ENCODE data around the gene U2AF1L4. TPM values are rescaled to one million over a fixed set of nuclear protein-coding genes. Genes with fewer than 3 reads are reported as not detected.

U2AF1L4 gene
- total RNA-seq, 1 donor from 2014 or later, result 6.6 TPM

DNA sequence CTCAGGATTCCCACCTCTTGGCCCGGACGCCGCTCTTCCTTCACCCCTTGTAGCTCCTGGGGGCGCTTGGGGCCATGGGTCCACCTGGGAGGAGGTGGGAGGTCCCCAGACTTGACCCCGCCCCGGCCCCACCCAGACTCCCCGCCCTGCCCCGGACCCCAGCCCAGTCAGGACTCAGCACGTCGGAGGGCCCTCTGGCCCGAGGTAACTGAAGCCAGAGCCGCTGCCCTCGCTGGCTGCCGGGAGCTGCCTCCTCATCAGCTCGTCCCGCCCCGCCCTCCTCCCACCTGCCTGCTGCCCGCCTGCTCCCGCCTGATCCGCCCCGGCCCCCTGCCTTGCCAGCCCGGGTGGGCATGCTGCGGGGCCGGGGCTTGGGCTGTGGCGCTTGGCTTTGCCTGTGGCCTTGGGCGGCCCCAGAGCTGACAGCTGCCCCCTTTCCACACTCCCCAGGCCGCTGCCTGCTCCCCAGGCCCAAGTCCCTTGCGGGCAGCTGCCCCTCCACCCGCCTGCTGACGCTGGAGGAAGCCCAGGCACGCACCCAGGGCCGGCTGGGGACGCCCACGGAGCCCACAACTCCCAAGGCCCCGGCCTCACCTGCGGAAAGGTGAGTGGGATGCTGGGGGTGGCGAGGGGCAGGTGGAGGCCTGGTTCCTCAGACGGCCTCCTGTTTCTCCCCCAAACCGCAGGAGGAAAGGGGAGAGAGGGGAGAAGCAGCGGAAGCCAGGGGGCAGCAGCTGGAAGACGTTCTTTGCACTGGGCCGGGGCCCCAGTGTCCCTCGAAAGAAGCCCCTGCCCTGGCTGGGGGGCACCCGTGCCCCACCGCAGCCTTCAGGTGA, 39.5 kb upstream of the U2AF1L4 start:
- no peaks in the 10 kb centered on the region for H3K27me3 ChIP-seq
- H3K27ac ChIP-seq, result no peak overlapping the region
- no peaks in the 10 kb centered on the region for H3K4me1 ChIP-seq
- H3K4me3 ChIP-seq, result no peak overlapping the region
- DNase-seq (ENCODE audit: extremely low spot score in 2 of 2), result no peak
- intact Hi-C loops (cut with DNase I), result no loop called here
- no peak for TF ChIP-seq POLR2AphosphoS5 (IDR thresholded peaks at IDR 0.05; ENCODE audit: insufficient read depth in 1 of 2, low read depth in 1 of 2)
- no peaks in the 10 kb centered on the region for H3K9me3 ChIP-seq
- peaks cover 0 to 19% of the 10 kb centered on the region in 2 donors for H3K36me3 ChIP-seq

DNA sequence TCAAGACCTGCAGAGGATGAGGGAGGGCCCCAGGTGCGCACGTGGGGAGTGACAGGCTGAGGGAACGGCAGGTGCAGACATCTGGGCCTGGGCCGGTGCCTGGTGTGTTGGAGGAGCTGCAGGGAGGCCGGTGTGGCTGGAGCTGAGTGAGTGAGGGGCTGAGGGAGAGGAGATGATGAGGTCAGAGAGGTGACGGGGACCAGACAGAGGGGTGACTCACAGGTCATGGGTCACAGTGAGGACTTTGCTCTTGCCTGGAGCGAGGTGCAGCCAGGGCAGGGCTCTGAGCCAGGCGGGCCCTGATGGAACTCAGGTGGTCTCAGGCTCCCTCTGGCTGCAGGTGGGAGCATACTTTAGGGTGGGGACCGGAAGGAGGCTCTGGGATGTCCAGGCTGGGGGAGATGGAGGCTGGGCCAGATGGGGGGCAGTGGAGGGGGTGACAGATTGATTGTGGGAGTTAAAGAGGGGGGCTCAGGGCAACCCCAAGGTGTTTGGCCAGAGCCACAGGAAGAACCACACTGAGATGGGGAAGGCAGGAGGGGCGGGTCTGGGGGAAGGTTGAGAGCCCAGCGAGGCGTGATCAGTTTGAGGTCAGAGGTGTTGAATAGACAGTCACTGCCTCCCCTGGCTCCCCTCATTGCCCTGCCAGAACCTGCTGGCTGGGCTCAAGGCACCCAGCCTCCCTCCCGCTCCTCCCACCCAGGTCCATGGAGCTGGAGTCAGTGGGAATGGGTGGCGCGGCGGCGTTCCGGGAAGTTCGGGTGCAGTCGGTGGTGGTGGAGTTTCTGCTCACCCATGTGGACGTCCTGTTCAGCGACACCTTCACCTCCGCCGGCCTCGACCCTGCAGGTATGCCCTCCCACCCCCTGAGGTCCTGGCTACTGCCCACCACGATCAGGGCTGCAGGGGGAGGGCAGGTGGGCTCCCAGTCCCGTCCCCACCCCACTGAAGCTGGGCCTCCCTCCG, 38.5 kb upstream of the U2AF1L4 start:
- TF ChIP-seq POLR2AphosphoS5 (IDR thresholded peaks at IDR 0.05; ENCODE audit: insufficient read depth in 1 of 2, low read depth in 1 of 2), result no peak
- TF ChIP-seq POLR2A (IDR thresholded peaks at IDR 0.05), result no peak
- TF ChIP-seq, protein P1, sequence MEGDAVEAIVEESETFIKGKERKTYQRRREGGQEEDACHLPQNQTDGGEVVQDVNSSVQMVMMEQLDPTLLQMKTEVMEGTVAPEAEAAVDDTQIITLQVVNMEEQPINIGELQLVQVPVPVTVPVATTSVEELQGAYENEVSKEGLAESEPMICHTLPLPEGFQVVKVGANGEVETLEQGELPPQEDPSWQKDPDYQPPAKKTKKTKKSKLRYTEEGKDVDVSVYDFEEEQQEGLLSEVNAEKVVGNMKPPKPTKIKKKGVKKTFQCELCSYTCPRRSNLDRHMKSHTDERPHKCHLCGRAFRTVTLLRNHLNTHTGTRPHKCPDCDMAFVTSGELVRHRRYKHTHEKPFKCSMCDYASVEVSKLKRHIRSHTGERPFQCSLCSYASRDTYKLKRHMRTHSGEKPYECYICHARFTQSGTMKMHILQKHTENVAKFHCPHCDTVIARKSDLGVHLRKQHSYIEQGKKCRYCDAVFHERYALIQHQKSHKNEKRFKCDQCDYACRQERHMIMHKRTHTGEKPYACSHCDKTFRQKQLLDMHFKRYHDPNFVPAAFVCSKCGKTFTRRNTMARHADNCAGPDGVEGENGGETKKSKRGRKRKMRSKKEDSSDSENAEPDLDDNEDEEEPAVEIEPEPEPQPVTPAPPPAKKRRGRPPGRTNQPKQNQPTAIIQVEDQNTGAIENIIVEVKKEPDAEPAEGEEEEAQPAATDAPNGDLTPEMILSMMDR (IDR thresholded peaks at IDR 0.05), result no peak
- Histone ChIP-seq H3K4me3 (no peak overlapping the region), H3K27me3 (no peaks in the 10 kb centered on the region), H3K27ac (no peak overlapping the region), H3K9me3 (no peaks in the 10 kb centered on the region), H3K36me3 (peaks cover 0 to 19% of the 10 kb centered on the region in 2 donors), H3K4me1 (no peaks in the 10 kb centered on the region)
- intact Hi-C loops (cut with DNase I), result no loop called here
- DNase-seq (ENCODE audit: extremely low spot score in 2 of 2), result no peak

GRCh38 chr19:35782589-35782988, 37.4 kb upstream of the U2AF1L4 start:
- Histone ChIP-seq H3K36me3 (peaks cover 0 to 23% of the 10 kb centered on the region in 2 donors), H3K27ac (no peak overlapping the region), H3K4me1 (no peaks in the 10 kb centered on the region), H3K9me3 (no peaks in the 10 kb centered on the region), H3K4me3 (no peak overlapping the region), H3K27me3 (no peaks in the 10 kb centered on the region)
- no peak for DNase-seq (ENCODE audit: extremely low spot score in 2 of 2)
- intact Hi-C loops (cut with DNase I), result no loop called here
- no peak for TF ChIP-seq POLR2A (IDR thresholded peaks at IDR 0.05)
- no peak for TF ChIP-seq POLR2AphosphoS5 (IDR thresholded peaks at IDR 0.05; ENCODE audit: insufficient read depth in 1 of 2, low read depth in 1 of 2)
- TF ChIP-seq, protein P1 (IDR thresholded peaks at IDR 0.05), result no peak

DNA sequence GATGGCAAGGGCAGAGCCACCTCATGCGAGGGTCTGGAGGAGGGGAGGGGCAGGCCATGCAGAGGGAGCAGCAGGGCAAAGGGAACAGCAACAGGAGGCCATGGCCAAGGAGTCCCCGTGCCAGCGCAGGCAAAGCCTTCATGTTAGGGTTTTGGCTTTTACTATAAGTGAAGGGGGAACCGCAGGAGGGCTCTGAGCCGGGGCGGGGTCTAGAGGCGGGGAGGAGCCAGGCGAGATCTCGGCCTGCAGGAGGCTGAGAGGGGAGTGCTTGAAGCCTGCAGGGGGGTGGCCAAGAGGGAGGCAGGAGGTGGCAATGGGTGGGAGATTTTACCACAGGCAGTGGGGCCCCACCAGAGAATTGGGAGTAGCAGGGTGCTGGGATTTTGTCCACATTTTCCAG, 36.4 kb upstream of the U2AF1L4 start:
- Histone ChIP-seq H3K9me3 (no peaks in the 10 kb centered on the region), H3K4me3 (no peak overlapping the region), H3K27me3 (no peaks in the 10 kb centered on the region), H3K4me1 (peaks cover 2% of the 10 kb centered on the region), H3K36me3 (peaks cover 0 to 23% of the 10 kb centered on the region in 2 donors), H3K27ac (no peak overlapping the region)
- intact Hi-C loops (cut with DNase I), result no loop called here
- DNase-seq (ENCODE audit: extremely low spot score in 2 of 2), result no peak
- TF ChIP-seq POLR2AphosphoS5 (IDR thresholded peaks at IDR 0.05; ENCODE audit: insufficient read depth in 1 of 2, low read depth in 1 of 2) (no peak), POLR2A (IDR thresholded peaks at IDR 0.05) (no peak)
- TF ChIP-seq, protein P1 (IDR thresholded peaks at IDR 0.05), result no peak

DNA sequence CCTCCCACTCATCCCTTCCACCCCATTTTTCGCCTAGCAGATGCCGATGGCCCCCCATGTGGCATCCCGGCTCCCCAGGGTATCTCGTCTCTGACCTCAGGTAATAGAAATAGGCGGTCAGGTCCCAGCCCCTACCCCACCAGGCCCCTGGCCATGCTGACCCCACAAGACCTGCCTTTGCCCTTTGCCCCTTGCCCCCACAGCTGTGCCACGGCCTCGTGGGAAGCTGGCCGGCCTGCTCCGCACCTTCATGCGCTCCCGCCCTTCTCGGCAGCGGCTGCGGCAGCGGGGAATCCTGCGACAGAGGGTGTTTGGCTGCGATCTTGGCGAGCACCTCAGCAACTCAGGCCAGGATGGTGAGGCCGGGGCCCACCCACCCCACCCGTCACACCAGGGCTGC, 35.5 kb upstream of the U2AF1L4 start:
- intact Hi-C loops (cut with DNase I), result no loop called here
- H3K36me3 ChIP-seq, result peaks cover 0 to 23% of the 10 kb centered on the region in 2 donors
- H3K4me1 ChIP-seq, result peaks cover 11% of the 10 kb centered on the region
- TF ChIP-seq, protein P1 (IDR thresholded peaks at IDR 0.05), result no peak
- TF ChIP-seq POLR2A (IDR thresholded peaks at IDR 0.05) (no peak), POLR2AphosphoS5 (IDR thresholded peaks at IDR 0.05; ENCODE audit: insufficient read depth in 1 of 2, low read depth in 1 of 2) (no peak)
- no peaks in the 10 kb centered on the region for H3K27me3 ChIP-seq
- no peaks in the 10 kb centered on the region for H3K9me3 ChIP-seq
- DNase-seq (ENCODE audit: extremely low spot score in 2 of 2), result no peak
- no peak overlapping the region for H3K27ac ChIP-seq
- H3K4me3 ChIP-seq, result no peak overlapping the region
